ENCODE results near the gene PSMD14. TPM values are rescaled to one million over a fixed set of nuclear protein-coding genes. Genes with fewer than 3 reads are reported as not detected.
A peak's percentile ranks its signal among the peaks of the same experiment; 100 is the strongest.
"Not testable (repeated sequence)": the region's sequence is repeated elsewhere in the genome, so short reads cannot be mapped to it uniquely, and the experiment has no call there.

Gene PSMD14
- 10 to 100 TPM; 59.3 to 67.8 TPM for total RNA-seq
- 10 to 100 TPM; 54.2 to 63.6 TPM for polyA plus RNA-seq (ENCODE audit: insufficient read length in 2 of 2)
- long read RNA-seq, donor 1, full-length matches to known transcripts, result 46 of 61 reads
- long read RNA-seq, donor 1, partial matches to known transcripts, result 10 of 61 reads
- long read RNA-seq, donor 1, other reads (novel, unspliced or antisense), result 5 of 61 reads
- long read RNA-seq, donor 2, transcript PSMD14-201 (12 exons, 1,954 nt), result major isoform, 10 of 17 reads
- long read RNA-seq, donor 2, partial matches to known transcripts, result 6 of 17 reads
- long read RNA-seq, donor 2, other reads (novel, unspliced or antisense), result 0 of 17 reads
- long read RNA-seq, donor 3, full-length matches to known transcripts, result 13 of 13 reads
- long read RNA-seq, donor 3, partial matches to known transcripts, result 0 of 13 reads
- long read RNA-seq, donor 3, other reads (novel, unspliced or antisense), result 0 of 13 reads
- long read RNA-seq, donor 4, full-length matches to known transcripts, result 36 of 41 reads
- long read RNA-seq, donor 4, partial matches to known transcripts, result 5 of 41 reads
- long read RNA-seq, donor 4, other reads (novel, unspliced or antisense), result 0 of 41 reads

DNA sequence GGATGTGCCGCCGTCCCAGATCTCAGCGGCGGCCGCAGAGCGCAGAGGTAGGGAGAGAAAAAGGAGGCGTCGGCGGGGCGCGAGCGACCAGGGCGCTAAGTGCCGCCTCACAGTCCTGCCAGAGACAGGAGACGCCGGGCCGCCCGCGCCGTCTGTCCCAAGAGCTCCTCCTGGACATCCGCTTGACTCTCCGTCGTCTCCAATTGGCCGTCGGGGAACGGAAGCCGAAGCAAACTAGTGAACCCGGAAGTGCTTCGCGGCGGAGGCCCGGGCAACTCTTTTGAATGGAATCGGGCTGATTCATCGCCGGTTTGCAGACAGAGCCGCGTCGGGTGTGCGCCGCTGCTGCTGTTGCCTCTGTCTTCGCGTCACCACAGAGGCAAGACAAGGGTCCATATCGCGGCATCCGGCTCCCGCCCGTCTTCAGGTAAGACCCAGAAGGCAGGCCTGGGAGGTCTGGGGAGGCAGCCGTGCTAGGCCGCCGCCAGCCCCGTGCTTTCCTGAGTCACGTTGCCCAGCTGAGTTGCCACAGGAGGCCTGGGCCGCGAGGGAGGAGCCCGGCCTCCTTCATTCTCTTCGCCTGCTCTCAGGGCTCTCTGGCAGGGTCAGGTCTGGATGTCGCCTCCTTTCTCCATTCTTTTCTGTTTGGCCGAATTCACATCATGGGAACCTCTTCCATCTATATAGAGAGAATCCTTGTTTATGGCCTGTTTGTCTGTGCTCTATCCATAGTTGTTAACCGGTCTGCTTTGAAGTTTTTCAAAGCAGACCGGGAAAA lies at the start of gene PSMD14:
Gene PSMD14 (plus strand): TSS at position 248 of the 778 bp plus-strand sequence. CDS start 10,401 bp downstream, outside the sequence.
- no peaks in the 10 kb centered on the region for H3K9me3 ChIP-seq (ENCODE audit: control insufficient read depth, insufficient read depth, low read length)
- WGBS (ENCODE audit: insufficient coverage), result 0% methylated on average over 51 of the region's 60 CpGs
- peak within 1 kb of the TSS; percentile 84 for H3K27ac ChIP-seq (ENCODE audit: low read depth, low read length)
- peaks cover 8% of the 10 kb centered on the region for H3K4me1 ChIP-seq (ENCODE audit: control insufficient read depth, insufficient read depth, low read length)
- DNase-seq (ENCODE audit: low read depth in 4 of 6, low spot score in 6 of 6), result peak; percentile 80 to 97 (median 88)
- peak within 1 kb of the TSS; percentile 90 for H3K4me3 ChIP-seq (ENCODE audit: low read depth, low read length)
- H3K36me3 ChIP-seq (ENCODE audit: control insufficient read depth, insufficient read depth, low read length), result no peaks in the 10 kb centered on the region
- H3K27me3 ChIP-seq (ENCODE audit: control insufficient read depth, insufficient read depth, low read length), result no peaks in the 10 kb centered on the region

- no peak for DNase-seq (ENCODE audit: low read depth in 4 of 6, low spot score in 6 of 6)
- H3K9me3 ChIP-seq (ENCODE audit: control insufficient read depth, insufficient read depth, low read length), result no peaks in the 10 kb centered on the region
- H3K4me3 ChIP-seq (ENCODE audit: low read depth, low read length), result no peak overlapping the region
- H3K27ac ChIP-seq (ENCODE audit: low read depth, low read length), result no peak overlapping the region
- H3K27me3 ChIP-seq (ENCODE audit: control insufficient read depth, insufficient read depth, low read length), result no peaks in the 10 kb centered on the region
- H3K4me1 ChIP-seq (ENCODE audit: control insufficient read depth, insufficient read depth, low read length), result no peaks in the 10 kb centered on the region
- H3K36me3 ChIP-seq (ENCODE audit: control insufficient read depth, insufficient read depth, low read length), result no peaks in the 10 kb centered on the region
- 95% methylated on average over 10 of the region's 11 CpGs for WGBS (ENCODE audit: insufficient coverage)
Measured at GRCh38 chr2:161265874-161266273, 42.4 kb upstream of the PSMD14 start.

GRCh38 chr2:161269111-161269510 lies 39.1 kb upstream of the PSMD14 start:
- H3K27me3 ChIP-seq (ENCODE audit: control insufficient read depth, insufficient read depth, low read length), result no peaks in the 10 kb centered on the region
- WGBS (ENCODE audit: insufficient coverage), result no CpG with 5 or more reads among the region's 3 CpGs
- no peaks in the 10 kb centered on the region for H3K36me3 ChIP-seq (ENCODE audit: control insufficient read depth, insufficient read depth, low read length)
- no peak for DNase-seq (ENCODE audit: low read depth in 4 of 6, low spot score in 6 of 6)
- no peak overlapping the region for H3K4me3 ChIP-seq (ENCODE audit: low read depth, low read length)
- no peaks in the 10 kb centered on the region for H3K9me3 ChIP-seq (ENCODE audit: control insufficient read depth, insufficient read depth, low read length)
- H3K4me1 ChIP-seq (ENCODE audit: control insufficient read depth, insufficient read depth, low read length), result no peaks in the 10 kb centered on the region
- H3K27ac ChIP-seq (ENCODE audit: low read depth, low read length), result no peak overlapping the region

DNA sequence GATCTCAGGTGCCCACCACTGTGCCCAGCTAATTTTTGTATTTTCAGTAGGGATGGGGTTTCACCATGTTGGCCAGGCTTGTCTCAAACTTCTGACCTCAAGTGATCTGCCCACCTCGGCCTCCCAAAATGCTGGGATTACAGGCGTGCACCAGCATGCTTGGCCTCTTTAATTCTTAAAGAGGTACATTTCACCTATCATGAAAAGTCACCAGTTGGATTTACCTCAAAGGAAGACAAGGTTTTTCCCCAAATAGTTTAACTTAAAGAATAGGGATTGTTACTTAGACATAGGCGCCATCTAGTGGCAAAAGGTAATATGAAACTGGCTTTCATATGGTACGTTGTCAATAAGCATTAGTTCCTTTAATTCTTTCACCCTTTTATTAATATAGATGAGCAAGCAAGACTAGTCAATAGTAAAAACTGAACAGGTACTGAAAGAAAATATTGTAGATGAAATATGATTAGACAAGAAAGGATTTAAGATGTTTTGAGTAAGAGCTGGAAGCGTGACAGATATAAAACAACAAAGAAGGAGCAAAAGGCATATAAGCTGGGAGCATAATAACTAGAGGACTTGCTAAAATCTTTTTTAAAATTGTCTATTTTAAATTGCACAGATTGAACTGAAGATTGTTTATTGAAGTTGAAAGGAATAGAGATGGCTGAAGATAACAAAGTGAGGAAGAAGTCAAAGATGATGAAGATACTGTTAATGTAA lies 35.0 kb upstream of the PSMD14 start:
- no peak overlapping the region for H3K27ac ChIP-seq (ENCODE audit: low read depth, low read length)
- WGBS (ENCODE audit: insufficient coverage), result 80% methylated on average over 1 of the region's 5 CpGs

DNA sequence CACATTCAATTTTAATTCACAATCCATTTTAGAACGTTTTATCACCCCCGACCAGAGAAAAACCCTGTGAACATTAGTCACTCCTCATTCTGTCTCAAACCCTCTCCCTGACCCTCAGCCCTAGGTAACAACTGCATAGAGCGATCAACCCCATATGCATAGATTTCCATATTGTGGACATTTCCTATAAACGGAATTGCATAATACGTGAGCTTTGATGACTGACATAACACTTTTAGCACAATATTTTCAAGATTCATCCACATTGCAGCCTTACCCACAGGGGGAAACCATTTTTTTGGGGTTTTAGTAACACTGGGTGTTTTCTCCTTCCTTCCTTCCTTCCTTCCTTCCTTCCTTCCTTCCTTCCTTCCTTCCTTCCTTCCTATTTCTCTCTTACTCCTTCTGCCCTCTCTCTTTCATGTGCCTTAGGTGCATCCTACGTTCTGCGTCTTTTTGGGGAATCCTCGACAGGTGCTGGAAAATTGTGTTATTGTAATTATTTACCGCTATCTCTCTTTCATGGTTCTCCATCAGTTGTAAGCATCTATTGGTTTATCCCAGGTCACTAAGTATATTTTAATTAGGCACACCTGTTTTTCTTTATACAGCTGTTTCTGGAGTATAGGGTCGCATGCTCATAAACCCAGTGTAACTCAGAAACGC lies 29.5 kb upstream of the PSMD14 start:
- H3K27ac ChIP-seq (ENCODE audit: low read depth, low read length); H3K36me3 ChIP-seq (ENCODE audit: control insufficient read depth, insufficient read depth, low read length); H3K9me3 ChIP-seq (ENCODE audit: control insufficient read depth, insufficient read depth, low read length); H3K27me3 ChIP-seq (ENCODE audit: control insufficient read depth, insufficient read depth, low read length); H3K4me3 ChIP-seq (ENCODE audit: low read depth, low read length); H3K4me1 ChIP-seq (ENCODE audit: control insufficient read depth, insufficient read depth, low read length): not testable (repeated sequence)
- peak in 2 of 6 donors; percentile 5 to 15 for DNase-seq (ENCODE audit: low read depth in 4 of 6, low spot score in 6 of 6)
- 67% methylated on average over 4 of the region's 11 CpGs for WGBS (ENCODE audit: insufficient coverage)

More for the DNA sequence above, 35.0 kb upstream of the PSMD14 start:
- Histone ChIP-seq H3K27me3 (ENCODE audit: control insufficient read depth, insufficient read depth, low read length) (no peaks in the 10 kb centered on the region), H3K36me3 (ENCODE audit: control insufficient read depth, insufficient read depth, low read length) (no peaks in the 10 kb centered on the region), H3K9me3 (ENCODE audit: control insufficient read depth, insufficient read depth, low read length) (no peaks in the 10 kb centered on the region), H3K4me1 (ENCODE audit: control insufficient read depth, insufficient read depth, low read length) (no peaks in the 10 kb centered on the region), H3K4me3 (ENCODE audit: low read depth, low read length) (no peak overlapping the region)
- DNase-seq (ENCODE audit: low read depth in 4 of 6, low spot score in 6 of 6), result peak in 4 of 6 donors; percentile 13 to 59 (median 30)

GRCh38 chr2:161279230-161279815 lies 28.9 kb upstream of the PSMD14 start:
- not testable (repeated sequence) for H3K36me3 ChIP-seq (ENCODE audit: control insufficient read depth, insufficient read depth, low read length); H3K27me3 ChIP-seq (ENCODE audit: control insufficient read depth, insufficient read depth, low read length); H3K4me1 ChIP-seq (ENCODE audit: control insufficient read depth, insufficient read depth, low read length); DNase-seq (ENCODE audit: low read depth in 4 of 6, low spot score in 6 of 6); H3K4me3 ChIP-seq (ENCODE audit: low read depth, low read length); H3K27ac ChIP-seq (ENCODE audit: low read depth, low read length); H3K9me3 ChIP-seq (ENCODE audit: control insufficient read depth, insufficient read depth, low read length)
- WGBS (ENCODE audit: insufficient coverage), result no CpG with 5 or more reads among the region's 5 CpGs

GRCh38 chr2:161280906-161281323 lies 27.3 kb upstream of the PSMD14 start:
- peak in 1 of 6 donors; percentile 2 for DNase-seq (ENCODE audit: low read depth in 4 of 6, low spot score in 6 of 6)
- WGBS (ENCODE audit: insufficient coverage), result 92% methylated on average over 15 of the region's 18 CpGs

DNA sequence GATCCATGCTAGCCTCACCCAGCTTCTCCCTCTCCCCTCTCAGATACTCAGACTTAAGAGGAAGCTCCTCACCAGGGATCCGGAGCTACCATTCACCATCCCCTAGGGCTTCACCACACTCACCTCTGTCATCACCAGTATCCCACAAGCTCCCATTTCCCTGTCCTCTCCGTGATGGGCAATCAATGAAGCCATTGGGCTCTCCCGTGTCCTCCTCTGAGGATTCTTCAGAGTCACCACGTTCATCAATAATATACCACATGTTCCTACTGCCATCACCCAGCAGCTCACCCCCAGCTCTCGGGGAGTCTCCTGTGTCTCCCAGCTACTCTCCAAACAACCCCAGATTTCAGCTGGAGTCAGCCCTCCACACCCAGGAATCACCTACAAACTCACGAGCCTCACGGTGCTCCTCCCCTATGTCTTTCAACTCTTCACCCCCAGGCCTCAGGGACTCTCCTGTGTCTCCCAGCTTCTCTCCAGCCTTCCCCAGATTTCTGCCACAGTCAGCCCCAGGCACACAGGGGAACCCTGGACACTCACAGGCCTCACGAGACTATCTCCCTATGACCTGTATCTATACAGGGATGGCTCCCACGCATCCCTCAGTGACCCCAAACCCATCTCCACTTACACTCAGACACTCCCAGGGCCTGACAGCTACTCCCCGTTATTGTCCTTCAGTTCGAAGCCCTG lies 26.5 kb upstream of the PSMD14 start:
- H3K27me3 ChIP-seq (ENCODE audit: control insufficient read depth, insufficient read depth, low read length); H3K4me3 ChIP-seq (ENCODE audit: low read depth, low read length); H3K27ac ChIP-seq (ENCODE audit: low read depth, low read length); H3K4me1 ChIP-seq (ENCODE audit: control insufficient read depth, insufficient read depth, low read length); DNase-seq (ENCODE audit: low read depth in 4 of 6, low spot score in 6 of 6); H3K9me3 ChIP-seq (ENCODE audit: control insufficient read depth, insufficient read depth, low read length); H3K36me3 ChIP-seq (ENCODE audit: control insufficient read depth, insufficient read depth, low read length): not testable (repeated sequence)
- WGBS (ENCODE audit: insufficient coverage), result 94% methylated on average over 9 of the region's 11 CpGs

More at GRCh38 chr2:161280906-161281323, 27.3 kb upstream of the PSMD14 start:
- not testable (repeated sequence) for H3K36me3 ChIP-seq (ENCODE audit: control insufficient read depth, insufficient read depth, low read length); H3K27ac ChIP-seq (ENCODE audit: low read depth, low read length); H3K4me1 ChIP-seq (ENCODE audit: control insufficient read depth, insufficient read depth, low read length); H3K27me3 ChIP-seq (ENCODE audit: control insufficient read depth, insufficient read depth, low read length); H3K4me3 ChIP-seq (ENCODE audit: low read depth, low read length); H3K9me3 ChIP-seq (ENCODE audit: control insufficient read depth, insufficient read depth, low read length)

Measured in spinal cord (tissue), 10 donors.